ENCODE data around the gene MYO15A.

MYO15A gene

DNA sequence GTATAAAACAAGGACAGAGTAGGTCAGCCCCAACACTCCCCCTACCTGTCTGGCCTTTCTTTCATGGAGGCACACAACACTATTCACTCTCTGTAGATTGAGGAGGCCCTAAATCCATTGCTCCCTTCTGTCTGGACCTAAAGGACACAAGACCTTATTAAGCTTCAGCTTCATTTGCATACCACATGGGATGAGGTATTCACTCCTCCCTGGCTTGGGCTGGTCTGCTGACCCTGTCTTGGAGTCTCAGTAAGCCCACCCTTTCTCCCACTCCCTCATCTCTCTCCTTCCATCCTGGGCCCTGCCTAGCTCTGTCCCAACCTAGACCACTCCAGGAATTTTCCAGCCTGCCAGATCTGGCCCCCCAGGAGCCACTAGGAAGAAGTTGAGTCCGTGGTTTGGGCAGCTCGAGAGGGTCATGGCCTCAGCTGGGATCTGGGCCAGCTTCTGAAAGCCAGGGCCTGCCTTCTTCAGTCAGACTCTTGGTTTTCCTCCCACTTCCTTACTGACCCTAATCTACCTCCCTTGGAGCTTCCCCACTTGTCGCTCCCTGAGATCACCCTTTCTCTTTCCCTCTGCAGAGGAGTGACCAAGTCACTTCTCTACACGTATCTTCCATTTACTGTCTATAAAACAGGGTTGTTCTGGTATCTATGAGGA, 110.3 kb downstream of the MYO15A start:
- no peak for DNase-seq (ENCODE audit: low spot score)

GRCh38 chr17:18224053-18224386, 115.5 kb downstream of the MYO15A start:
- DNase-seq (ENCODE audit: low spot score): no peak

DNA sequence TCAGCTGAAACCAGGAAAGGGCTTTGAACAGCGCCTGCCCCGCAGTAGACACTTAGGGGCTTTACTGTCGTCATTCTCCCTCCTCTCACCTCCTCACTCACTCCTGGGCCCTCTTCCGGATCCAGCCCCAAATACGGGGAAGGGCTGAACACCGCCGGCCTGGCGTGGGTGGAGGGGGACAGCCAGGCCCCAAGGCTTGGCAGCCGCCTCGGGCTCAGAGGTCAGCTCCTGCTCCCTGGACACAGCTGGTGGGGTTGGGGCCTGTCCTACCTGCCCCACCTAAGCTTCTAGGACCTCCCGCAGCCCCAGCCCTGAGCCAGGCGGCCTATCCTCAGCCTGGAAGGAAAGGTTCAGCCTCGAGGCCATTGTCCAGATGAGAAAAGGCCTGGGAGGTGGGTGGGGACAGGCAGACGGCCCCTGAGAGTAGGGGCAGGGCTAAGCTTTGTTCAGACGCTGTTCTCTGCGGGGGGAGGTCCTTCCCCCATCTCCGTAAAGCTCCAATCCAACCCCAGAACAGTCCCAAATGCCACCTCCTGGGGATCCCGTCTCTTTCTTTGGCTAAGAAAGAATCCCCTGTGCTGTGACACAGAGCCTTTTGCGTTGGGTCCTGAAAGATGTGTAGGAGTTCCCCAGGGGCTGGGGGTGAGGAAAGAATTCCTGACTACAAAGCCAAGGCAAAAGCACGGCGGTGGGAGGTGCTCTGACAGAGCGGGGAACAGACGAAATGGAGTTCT, 116.0 kb downstream of the MYO15A start:
- no peak for DNase-seq (ENCODE audit: low spot score)

GRCh38 chr17:18225121-18225641, 116.6 kb downstream of the MYO15A start, which contains the start of gene LLGL1:
LLGL1 (plus strand) TSS chr17:18225635; CDS start chr17:18225683, 48 bp downstream.
- DNase-seq (ENCODE audit: low spot score): peak; percentile 99

GRCh38 chr17:18225642-18226283, 117.2 kb downstream of the MYO15A start:
- DNase-seq (ENCODE audit: low spot score): no peak

DNA sequence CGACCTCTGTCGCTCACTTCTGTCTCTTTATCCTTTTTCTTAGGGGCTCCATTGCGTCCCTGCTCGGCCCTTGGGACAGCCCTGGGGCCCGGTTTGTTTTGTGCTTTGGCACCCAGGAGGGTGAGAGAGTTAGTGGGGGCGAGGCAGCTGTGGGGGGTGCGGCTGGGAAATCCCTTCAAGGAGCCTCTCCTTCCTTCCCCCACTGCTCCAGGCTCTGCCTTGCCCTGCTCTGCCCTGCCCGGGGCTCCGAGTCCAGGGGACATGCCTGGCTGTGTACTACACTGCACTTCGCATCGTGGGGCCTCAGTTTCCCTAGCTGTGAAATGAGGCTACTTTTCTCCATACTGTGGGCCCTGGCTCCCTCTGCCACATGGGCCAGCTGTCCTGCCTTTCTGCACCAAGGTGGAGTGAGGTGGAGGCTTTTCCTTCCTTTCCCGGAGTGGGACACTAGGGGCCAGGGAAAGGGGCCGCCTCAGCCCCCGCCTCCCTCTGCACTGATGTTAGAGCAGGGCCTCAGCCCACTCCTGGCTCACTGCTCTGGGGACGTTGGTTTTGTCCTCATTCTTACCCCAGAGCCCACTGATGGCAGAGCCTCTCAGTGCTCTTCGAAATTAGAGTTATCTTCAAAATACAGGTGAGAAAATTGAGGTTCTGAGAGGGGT, 117.9 kb downstream of the MYO15A start:
- no peak for DNase-seq (ENCODE audit: low spot score)

- no peak for DNase-seq (ENCODE audit: low spot score)
Measured at GRCh38 chr17:18227635-18228034, 119.1 kb downstream of the MYO15A start.

DNA sequence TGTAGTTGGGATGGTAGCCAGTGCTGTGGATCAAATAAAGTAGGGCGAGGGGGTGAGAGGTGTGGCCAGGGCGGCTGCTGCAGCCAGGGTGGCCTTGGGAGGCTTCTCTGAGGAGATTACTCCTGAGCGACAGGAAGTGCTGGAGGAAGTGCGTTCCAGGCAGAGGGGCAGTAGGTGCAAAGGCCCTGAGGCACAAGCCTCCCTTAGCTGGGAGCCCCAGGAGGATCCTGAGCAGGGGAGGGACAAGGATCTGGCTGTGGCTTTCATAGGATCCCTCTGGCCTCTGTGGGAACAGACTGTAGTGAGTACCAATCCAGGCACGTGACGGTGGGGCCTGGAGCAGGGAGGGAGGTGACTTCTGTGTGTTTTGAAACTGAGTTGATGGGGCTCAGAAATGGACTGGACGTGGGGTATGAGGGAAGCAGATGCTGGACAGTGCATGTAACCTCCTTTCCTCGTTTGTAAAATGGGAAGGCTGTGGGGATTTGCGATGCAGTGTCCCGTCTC, 119.7 kb downstream of the MYO15A start:
- no peak for DNase-seq (ENCODE audit: low spot score)

- DNase-seq (ENCODE audit: low spot score): no peak
Measured at GRCh38 chr17:18229254-18229653, 120.7 kb downstream of the MYO15A start.

Data from germinal center (tissue), 1 donor.